Measurements from ENCODE around the gene PEX12.
"Not testable (repeated sequence)": the region's sequence is repeated elsewhere in the genome, so short reads cannot be mapped to it uniquely, and the experiment has no call there.

PEX12 gene

DNA sequence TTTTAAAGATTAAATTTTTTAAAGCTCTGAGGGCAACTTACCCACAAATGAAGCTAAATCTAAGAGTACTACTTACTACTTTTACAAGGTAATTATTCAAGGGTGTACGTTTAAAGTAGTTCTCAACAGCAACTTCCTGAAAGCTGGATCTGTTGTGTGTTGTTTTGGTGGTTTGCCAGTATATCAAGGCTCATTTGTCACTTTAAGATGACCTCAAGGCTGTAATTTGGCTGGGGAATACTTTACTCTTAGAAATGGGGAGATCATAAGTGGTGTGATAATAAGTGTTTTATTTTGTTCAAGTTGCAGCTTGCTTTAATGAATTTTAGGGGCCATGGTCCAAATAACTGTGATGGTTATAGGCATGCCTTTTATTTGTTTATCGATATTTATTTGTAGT, 39.1 kb upstream of the PEX12 start:
- TF ChIP-seq GABPA (IDR thresholded peaks at IDR 0.05; ENCODE audit: low read depth): no peak
- no peak for TF ChIP-seq SPI1 (IDR thresholded peaks at IDR 0.05; ENCODE audit: borderline replicate concordance, low read depth)
- TF ChIP-seq, protein P1, sequence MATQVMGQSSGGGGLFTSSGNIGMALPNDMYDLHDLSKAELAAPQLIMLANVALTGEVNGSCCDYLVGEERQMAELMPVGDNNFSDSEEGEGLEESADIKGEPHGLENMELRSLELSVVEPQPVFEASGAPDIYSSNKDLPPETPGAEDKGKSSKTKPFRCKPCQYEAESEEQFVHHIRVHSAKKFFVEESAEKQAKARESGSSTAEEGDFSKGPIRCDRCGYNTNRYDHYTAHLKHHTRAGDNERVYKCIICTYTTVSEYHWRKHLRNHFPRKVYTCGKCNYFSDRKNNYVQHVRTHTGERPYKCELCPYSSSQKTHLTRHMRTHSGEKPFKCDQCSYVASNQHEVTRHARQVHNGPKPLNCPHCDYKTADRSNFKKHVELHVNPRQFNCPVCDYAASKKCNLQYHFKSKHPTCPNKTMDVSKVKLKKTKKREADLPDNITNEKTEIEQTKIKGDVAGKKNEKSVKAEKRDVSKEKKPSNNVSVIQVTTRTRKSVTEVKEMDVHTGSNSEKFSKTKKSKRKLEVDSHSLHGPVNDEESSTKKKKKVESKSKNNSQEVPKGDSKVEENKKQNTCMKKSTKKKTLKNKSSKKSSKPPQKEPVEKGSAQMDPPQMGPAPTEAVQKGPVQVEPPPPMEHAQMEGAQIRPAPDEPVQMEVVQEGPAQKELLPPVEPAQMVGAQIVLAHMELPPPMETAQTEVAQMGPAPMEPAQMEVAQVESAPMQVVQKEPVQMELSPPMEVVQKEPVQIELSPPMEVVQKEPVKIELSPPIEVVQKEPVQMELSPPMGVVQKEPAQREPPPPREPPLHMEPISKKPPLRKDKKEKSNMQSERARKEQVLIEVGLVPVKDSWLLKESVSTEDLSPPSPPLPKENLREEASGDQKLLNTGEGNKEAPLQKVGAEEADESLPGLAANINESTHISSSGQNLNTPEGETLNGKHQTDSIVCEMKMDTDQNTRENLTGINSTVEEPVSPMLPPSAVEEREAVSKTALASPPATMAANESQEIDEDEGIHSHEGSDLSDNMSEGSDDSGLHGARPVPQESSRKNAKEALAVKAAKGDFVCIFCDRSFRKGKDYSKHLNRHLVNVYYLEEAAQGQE (IDR thresholded peaks at IDR 0.05; ENCODE audit: insufficient replicate concordance, low read depth): no peak
- no peak for TF ChIP-seq POLR2AphosphoS5 (IDR thresholded peaks at IDR 0.05; ENCODE audit: low read depth)
- DNase-seq (ENCODE audit: low read depth in 1 of 2, low spot score in 1 of 2): no peak
- no peak overlapping the region for H3K4me3 ChIP-seq (replicated peaks; ENCODE audit: insufficient read depth, low read length)
- H3K27ac ChIP-seq (replicated peaks): no peak overlapping the region
- no peaks in the 10 kb centered on the region for H3K27me3 ChIP-seq (ENCODE audit: insufficient read depth, poor library complexity, severe bottlenecking)

DNA sequence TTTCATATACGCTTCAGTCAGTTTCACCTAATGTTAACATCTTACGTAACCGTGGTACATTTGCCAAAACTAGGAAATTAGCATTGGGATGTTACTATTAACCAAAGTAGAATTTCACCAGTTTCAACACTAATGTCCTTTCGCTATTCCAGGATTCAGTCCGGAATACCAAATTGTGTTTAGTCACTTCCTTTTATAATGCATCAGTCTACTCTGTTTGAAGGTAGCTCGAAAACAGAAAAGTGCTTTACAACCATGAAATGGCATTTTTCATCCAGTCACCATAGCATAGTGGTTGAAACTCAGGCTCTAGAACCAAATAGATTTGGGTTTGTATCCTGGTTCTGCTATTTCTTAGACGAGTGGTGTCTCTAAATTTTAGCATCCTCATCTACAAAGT, 38.2 kb upstream of the PEX12 start:
- TF ChIP-seq, protein P1 (IDR thresholded peaks at IDR 0.05; ENCODE audit: insufficient replicate concordance, low read depth): no peak
- TF ChIP-seq GABPA (IDR thresholded peaks at IDR 0.05; ENCODE audit: low read depth) (no peak), SPI1 (IDR thresholded peaks at IDR 0.05; ENCODE audit: borderline replicate concordance, low read depth) (no peak), POLR2AphosphoS5 (IDR thresholded peaks at IDR 0.05; ENCODE audit: low read depth) (no peak)
- H3K27me3 ChIP-seq (ENCODE audit: insufficient read depth, poor library complexity, severe bottlenecking): no peaks in the 10 kb centered on the region
- DNase-seq (ENCODE audit: low read depth in 1 of 2, low spot score in 1 of 2): no peak
- H3K27ac ChIP-seq (replicated peaks): no peak overlapping the region
- H3K4me3 ChIP-seq (replicated peaks; ENCODE audit: insufficient read depth, low read length): no peak overlapping the region

DNA sequence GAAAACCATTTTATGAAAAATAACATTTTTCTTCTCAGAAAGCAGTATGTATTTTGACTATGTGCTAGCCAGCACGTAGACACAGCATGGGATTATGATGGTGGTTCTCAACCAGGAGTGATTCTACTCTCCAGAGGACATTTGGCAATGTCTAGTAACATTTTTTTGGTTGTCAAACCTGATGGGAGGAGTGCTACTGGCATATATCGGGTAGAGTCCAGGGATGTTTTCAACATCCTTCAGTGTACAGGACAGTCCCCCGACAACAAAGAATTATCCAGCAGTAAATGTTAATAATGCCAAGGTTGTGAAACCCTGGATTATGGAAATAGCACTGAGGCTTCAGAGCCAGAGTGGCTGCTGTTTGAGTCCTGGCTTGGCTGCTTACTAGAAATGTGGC, 36.4 kb upstream of the PEX12 start:
- TF ChIP-seq SPI1 (IDR thresholded peaks at IDR 0.05; ENCODE audit: borderline replicate concordance, low read depth) (no peak), GABPA (IDR thresholded peaks at IDR 0.05; ENCODE audit: low read depth) (no peak), POLR2AphosphoS5 (IDR thresholded peaks at IDR 0.05; ENCODE audit: low read depth) (no peak)
- TF ChIP-seq, protein P2, sequence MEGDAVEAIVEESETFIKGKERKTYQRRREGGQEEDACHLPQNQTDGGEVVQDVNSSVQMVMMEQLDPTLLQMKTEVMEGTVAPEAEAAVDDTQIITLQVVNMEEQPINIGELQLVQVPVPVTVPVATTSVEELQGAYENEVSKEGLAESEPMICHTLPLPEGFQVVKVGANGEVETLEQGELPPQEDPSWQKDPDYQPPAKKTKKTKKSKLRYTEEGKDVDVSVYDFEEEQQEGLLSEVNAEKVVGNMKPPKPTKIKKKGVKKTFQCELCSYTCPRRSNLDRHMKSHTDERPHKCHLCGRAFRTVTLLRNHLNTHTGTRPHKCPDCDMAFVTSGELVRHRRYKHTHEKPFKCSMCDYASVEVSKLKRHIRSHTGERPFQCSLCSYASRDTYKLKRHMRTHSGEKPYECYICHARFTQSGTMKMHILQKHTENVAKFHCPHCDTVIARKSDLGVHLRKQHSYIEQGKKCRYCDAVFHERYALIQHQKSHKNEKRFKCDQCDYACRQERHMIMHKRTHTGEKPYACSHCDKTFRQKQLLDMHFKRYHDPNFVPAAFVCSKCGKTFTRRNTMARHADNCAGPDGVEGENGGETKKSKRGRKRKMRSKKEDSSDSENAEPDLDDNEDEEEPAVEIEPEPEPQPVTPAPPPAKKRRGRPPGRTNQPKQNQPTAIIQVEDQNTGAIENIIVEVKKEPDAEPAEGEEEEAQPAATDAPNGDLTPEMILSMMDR (IDR thresholded peaks at IDR 0.05; ENCODE audit: insufficient read depth, low read length): no peak
- TF ChIP-seq, protein P1 (IDR thresholded peaks at IDR 0.05; ENCODE audit: insufficient replicate concordance, low read depth): no peak
- Histone ChIP-seq H3K27ac (replicated peaks) (no peak overlapping the region), H3K4me3 (replicated peaks; ENCODE audit: insufficient read depth, low read length) (no peak overlapping the region), H3K27me3 (ENCODE audit: insufficient read depth, poor library complexity, severe bottlenecking) (no peaks in the 10 kb centered on the region)
- no peak for DNase-seq (ENCODE audit: low read depth in 1 of 2, low spot score in 1 of 2)

DNA sequence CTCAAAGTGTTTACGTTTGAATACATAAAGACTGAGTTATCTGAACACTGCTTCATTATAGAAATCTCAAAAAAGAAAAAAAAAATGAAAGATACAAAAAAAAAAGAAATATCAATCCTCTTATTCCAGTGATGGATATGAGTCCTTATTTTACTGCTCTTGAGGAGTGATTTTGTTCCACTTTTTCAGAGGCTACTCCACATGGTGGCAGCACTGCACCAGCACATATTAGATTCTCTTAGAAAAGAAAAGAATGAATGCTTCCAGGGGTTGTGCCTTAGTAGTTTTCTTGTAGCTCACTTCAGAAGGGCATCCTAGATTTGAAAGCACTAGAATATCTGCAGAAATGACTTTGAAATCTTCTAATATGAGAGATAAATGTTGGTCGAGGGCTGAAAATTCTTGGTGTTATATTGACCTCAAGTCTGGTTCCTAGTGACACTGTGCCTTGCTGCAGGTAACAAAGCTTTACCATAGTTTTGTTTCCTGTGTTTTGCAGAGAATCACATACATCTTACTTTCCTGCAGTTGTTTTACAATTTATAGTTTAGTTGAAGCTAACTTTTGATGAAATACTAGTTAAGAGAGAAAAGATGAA, 34.7 kb upstream of the PEX12 start:
- peak in 1 of 2 experiments; percentile 40 for DNase-seq (ENCODE audit: low read depth in 1 of 2, low spot score in 1 of 2)
- H3K27ac ChIP-seq (replicated peaks): no peak overlapping the region

DNA sequence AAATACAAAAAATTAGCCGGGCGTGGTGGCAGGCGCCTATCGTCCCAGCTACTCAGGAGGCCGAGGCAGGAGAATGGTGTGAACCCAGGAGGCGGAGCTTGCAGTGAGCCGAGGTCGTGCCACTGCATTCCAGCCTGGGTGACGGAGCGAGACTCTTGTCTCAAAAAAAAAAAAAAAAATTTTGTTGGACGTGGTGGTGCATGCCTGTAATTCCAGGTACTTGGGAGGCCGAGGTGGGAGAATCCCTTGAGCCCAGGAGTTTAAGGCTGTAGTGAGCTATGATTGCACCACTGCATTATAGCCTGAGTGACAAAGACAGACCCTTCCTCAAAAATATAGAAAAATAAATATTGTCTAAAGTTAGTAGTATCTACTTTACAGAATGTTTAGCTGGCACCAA, 32.4 kb upstream of the PEX12 start:
- not testable (repeated sequence) for DNase-seq (ENCODE audit: low read depth in 1 of 2, low spot score in 1 of 2); H3K27ac ChIP-seq (replicated peaks); H3K4me3 ChIP-seq (replicated peaks; ENCODE audit: insufficient read depth, low read length); H3K27me3 ChIP-seq (ENCODE audit: insufficient read depth, poor library complexity, severe bottlenecking)

More for the DNA sequence above, 34.7 kb upstream of the PEX12 start:
- Histone ChIP-seq H3K4me3 (replicated peaks; ENCODE audit: insufficient read depth, low read length) (no peak overlapping the region), H3K27me3 (ENCODE audit: insufficient read depth, poor library complexity, severe bottlenecking) (no peaks in the 10 kb centered on the region)
- TF ChIP-seq POLR2AphosphoS5 (IDR thresholded peaks at IDR 0.05; ENCODE audit: low read depth) (no peak), SPI1 (IDR thresholded peaks at IDR 0.05; ENCODE audit: borderline replicate concordance, low read depth) (no peak), GABPA (IDR thresholded peaks at IDR 0.05; ENCODE audit: low read depth) (no peak)
- TF ChIP-seq, protein P2 (IDR thresholded peaks at IDR 0.05; ENCODE audit: insufficient read depth, low read length): peak; percentile 26
